Measurements from ENCODE around the gene CA11. TPM values are rescaled to one million over a fixed set of nuclear protein-coding genes. Genes with fewer than 3 reads are reported as not detected.

CA11 gene
- total and polyA plus RNA-seq, 9 of the 15 experiments (the other 6 are each of a cell fraction or from before 2014, with no cell fraction given), result 2.9 to 19.9 (median 8.3) TPM

- TF ChIP-seq PATZ1 (CRISPR knock-in tag; IDR thresholded peaks at IDR 0.05; ENCODE audit: borderline replicate concordance) (no peak), MTA2 (IDR thresholded peaks at IDR 0.05; ENCODE audit: low read depth) (no peak), NR0B1 (IDR thresholded peaks at IDR 0.05; ENCODE audit: partially characterized antibody) (no peak), STAT5B (CRISPR knock-in tag; IDR thresholded peaks at IDR 0.05) (no peak), SOX6 (IDR thresholded peaks at IDR 0.05) (peak; percentile 71), ZNF316 (IDR thresholded peaks at IDR 0.05) (no peak), NFIX (CRISPR knock-in tag; IDR thresholded peaks at IDR 0.05; ENCODE audit: low read depth) (no peak), KDM5B (IDR thresholded peaks at IDR 0.05; ENCODE audit: insufficient replicate concordance, low read depth, low read length) (peak; percentile 59), POLR2AphosphoS5 (IDR thresholded peaks at IDR 0.05; ENCODE audit: control insufficient read depth, insufficient read depth, low read depth, low read length) (peak; percentile 47), ZNF589 (CRISPR knock-in tag; IDR thresholded peaks at IDR 0.05; ENCODE audit: low read depth) (no peak), ZNF431 (CRISPR knock-in tag; IDR thresholded peaks at IDR 0.05) (no peak), ILF3 (IDR thresholded peaks at IDR 0.05; ENCODE audit: borderline replicate concordance) (no peak), ZC3H11A (IDR thresholded peaks at IDR 0.05; ENCODE audit: low read depth, low read length) (no peak)
- TF ChIP-seq, protein P1, sequence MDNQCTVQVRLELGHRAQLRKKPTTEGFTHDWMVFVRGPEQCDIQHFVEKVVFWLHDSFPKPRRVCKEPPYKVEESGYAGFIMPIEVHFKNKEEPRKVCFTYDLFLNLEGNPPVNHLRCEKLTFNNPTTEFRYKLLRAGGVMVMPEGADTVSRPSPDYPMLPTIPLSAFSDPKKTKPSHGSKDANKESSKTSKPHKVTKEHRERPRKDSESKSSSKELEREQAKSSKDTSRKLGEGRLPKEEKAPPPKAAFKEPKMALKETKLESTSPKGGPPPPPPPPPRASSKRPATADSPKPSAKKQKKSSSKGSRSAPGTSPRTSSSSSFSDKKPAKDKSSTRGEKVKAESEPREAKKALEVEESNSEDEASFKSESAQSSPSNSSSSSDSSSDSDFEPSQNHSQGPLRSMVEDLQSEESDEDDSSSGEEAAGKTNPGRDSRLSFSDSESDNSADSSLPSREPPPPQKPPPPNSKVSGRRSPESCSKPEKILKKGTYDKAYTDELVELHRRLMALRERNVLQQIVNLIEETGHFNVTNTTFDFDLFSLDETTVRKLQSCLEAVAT (IDR thresholded peaks at IDR 0.05), result no peak; a peak in 1 of 4 replicates
- TF ChIP-seq, protein P2, sequence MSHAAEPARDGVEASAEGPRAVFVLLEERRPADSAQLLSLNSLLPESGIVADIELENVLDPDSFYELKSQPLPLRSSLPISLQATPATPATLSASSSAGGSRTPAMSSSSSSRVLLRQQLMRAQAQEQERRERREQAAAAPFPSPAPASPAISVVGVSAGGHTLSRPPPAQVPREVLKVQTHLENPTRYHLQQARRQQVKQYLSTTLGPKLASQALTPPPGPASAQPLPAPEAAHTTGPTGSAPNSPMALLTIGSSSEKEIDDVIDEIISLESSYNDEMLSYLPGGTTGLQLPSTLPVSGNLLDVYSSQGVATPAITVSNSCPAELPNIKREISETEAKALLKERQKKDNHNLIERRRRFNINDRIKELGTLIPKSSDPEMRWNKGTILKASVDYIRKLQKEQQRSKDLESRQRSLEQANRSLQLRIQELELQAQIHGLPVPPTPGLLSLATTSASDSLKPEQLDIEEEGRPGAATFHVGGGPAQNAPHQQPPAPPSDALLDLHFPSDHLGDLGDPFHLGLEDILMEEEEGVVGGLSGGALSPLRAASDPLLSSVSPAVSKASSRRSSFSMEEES (CRISPR knock-in tag; IDR thresholded peaks at IDR 0.05), result peak; percentile 96
- TF ChIP-seq, protein P3, sequence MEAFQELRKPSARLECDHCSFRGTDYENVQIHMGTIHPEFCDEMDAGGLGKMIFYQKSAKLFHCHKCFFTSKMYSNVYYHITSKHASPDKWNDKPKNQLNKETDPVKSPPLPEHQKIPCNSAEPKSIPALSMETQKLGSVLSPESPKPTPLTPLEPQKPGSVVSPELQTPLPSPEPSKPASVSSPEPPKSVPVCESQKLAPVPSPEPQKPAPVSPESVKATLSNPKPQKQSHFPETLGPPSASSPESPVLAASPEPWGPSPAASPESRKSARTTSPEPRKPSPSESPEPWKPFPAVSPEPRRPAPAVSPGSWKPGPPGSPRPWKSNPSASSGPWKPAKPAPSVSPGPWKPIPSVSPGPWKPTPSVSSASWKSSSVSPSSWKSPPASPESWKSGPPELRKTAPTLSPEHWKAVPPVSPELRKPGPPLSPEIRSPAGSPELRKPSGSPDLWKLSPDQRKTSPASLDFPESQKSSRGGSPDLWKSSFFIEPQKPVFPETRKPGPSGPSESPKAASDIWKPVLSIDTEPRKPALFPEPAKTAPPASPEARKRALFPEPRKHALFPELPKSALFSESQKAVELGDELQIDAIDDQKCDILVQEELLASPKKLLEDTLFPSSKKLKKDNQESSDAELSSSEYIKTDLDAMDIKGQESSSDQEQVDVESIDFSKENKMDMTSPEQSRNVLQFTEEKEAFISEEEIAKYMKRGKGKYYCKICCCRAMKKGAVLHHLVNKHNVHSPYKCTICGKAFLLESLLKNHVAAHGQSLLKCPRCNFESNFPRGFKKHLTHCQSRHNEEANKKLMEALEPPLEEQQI (IDR thresholded peaks at IDR 0.05), result no peak
- TF ChIP-seq, protein P4, sequence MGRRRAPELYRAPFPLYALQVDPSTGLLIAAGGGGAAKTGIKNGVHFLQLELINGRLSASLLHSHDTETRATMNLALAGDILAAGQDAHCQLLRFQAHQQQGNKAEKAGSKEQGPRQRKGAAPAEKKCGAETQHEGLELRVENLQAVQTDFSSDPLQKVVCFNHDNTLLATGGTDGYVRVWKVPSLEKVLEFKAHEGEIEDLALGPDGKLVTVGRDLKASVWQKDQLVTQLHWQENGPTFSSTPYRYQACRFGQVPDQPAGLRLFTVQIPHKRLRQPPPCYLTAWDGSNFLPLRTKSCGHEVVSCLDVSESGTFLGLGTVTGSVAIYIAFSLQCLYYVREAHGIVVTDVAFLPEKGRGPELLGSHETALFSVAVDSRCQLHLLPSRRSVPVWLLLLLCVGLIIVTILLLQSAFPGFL (CRISPR knock-in tag; IDR thresholded peaks at IDR 0.05), result no peak
Measured at GRCh38 chr19:48634424-48635262, 11.3 kb downstream of the CA11 start (continued).

Data from K562 (cell line).